Esophagus squamous epithelium (tissue), 5 donors: ENCODE data around the gene IGFBP4. TPM values are rescaled to one million over a fixed set of nuclear protein-coding genes. Genes with fewer than 3 reads are reported as not detected.
A peak's percentile ranks its signal among the peaks of the same experiment; 100 is the strongest.

Experiments used
- DNase-seq: peaks from one replicate; lab custom pipeline; 2025; lab: John Stamatoyannopoulos, UW
- H3K27ac ChIP-seq, 4 donors: fragments of 200-600 bp; sonication (generic); one replicate each; pipeline ENCODE4 v1.5.1; 2016 to 2019; ENCODE audit warnings: mild to moderate bottlenecking in 1 of 4
- H3K27me3 ChIP-seq, 4 donors: fragments of 200-600 bp; sonication (generic); 1 replicate in 3 of 4; 2 replicates in 1 of 4; pipeline versions ENCODE4 v1.5.1 to v1.6.0; 2017 to 2021; ENCODE audit warnings: antibody characterized with exemption in 1 of 4
- H3K36me3 ChIP-seq, 3 donors: fragments of 200-600 bp; sonication (generic); one replicate each; pipeline ENCODE4 v1.5.1; 2016 to 2019
- H3K4me1 ChIP-seq, 3 donors: fragments of 200-600 bp; sonication (generic); one replicate each; pipeline ENCODE4 v1.5.1; 2017 to 2019
- H3K4me3 ChIP-seq, 4 donors: fragments of 200-600 bp; sonication (generic); 1 replicate in 3 of 4; 2 replicates in 1 of 4; pipeline ENCODE4 v1.5.1; 2016 to 2019; ENCODE audit warnings: mild to moderate bottlenecking in 2 of 4, moderate library complexity in 1 of 4
- H3K9me3 ChIP-seq, 3 donors: fragments of 200-600 bp; sonication (generic); one replicate each; pipeline ENCODE4 v1.5.1; 2016 to 2019
- CTCF ChIP-seq, 6 experiments: fragments of 450-650 bp in 4 of 6; fragments of 200-600 bp in 2 of 6; sonication (generic) in 2 of 6; IDR thresholded peaks; one replicate each; pipeline ENCODE4 v1.5.1; 2016 to 2019; ENCODE audit warnings: antibody characterized with exemption in 6 of 6, mild to moderate bottlenecking in 4 of 6, moderate library complexity in 4 of 6
- POLR2A ChIP-seq, 4 donors: fragments of 450-650 bp; IDR thresholded peaks; one replicate each; pipeline ENCODE4 v1.6.1; 2017; ENCODE audit warnings: antibody characterized with exemption in 4 of 4, mild to moderate bottlenecking in 4 of 4, moderate library complexity in 3 of 4
- WGBS, 2 donors: methylation state at CpG; one replicate each; pipeline ENCODE4 v1.1.5; 2018; 5-methylcytosine and 5-hydroxymethylcytosine counted together
- intact Hi-C: fragments of 100-400 bp; cut with DNase I; formaldehyde crosslinking; loops from one replicate; pipeline ENCODE4 v1.15.0; 2022
- total RNA-seq, 4 donors: library from RNA; depleted of rRNA; stranded (reverse); fragments of >200 nt; gene quantifications; one replicate each; pipeline ENCODE4 v1.1.0, GENCODE V29; 2016
- donor health status: DM: yes; HTN: yes; CAD: no.

The IGFBP4 gene
- total RNA-seq, 4 donors from 2014 or later: 27.1 to 154 (median 73.0) TPM

- Histone ChIP-seq H3K9me3 (no peaks in the 10 kb centered on the region), H3K4me3 (no peak overlapping the region), H3K27me3 (no peaks in the 10 kb centered on the region), H3K36me3 (no peaks in the 10 kb centered on the region), H3K27ac (no peak overlapping the region), H3K4me1 (peaks cover 0 to 19% (median 7%) of the 10 kb centered on the region in 3 donors)
- TF ChIP-seq POLR2A (IDR thresholded peaks at IDR 0.05) (no peak), CTCF (IDR thresholded peaks at IDR 0.05) (no peak)
- intact Hi-C loops: no loop called here
- DNase-seq: no peak
- WGBS, 2 donors: 83 to 88% methylated on average over 10 of the region's 10 CpGs
These were observed 12.7 kb upstream of the IGFBP4 start for GRCh38 chr17:40430272-40431230.

GRCh38 chr17:40431231-40431602 is 12.0 kb upstream of the IGFBP4 start:
- WGBS, 2 donors: 81 to 87% methylated on average over 3 of the region's 3 CpGs
- DNase-seq: no peak
- H3K4me1 ChIP-seq: peaks cover 0 to 19% (median 7%) of the 10 kb centered on the region in 3 donors
- H3K27me3 ChIP-seq: no peaks in the 10 kb centered on the region
- intact Hi-C loops: no loop called here
- no peaks in the 10 kb centered on the region for H3K36me3 ChIP-seq
- H3K27ac ChIP-seq: no peak overlapping the region
- TF ChIP-seq CTCF (IDR thresholded peaks at IDR 0.05): no peak
- TF ChIP-seq POLR2A (IDR thresholded peaks at IDR 0.05): no peak
- H3K9me3 ChIP-seq: no peaks in the 10 kb centered on the region
- no peak overlapping the region for H3K4me3 ChIP-seq

- intact Hi-C loops: no loop called here
- no peak for TF ChIP-seq POLR2A (IDR thresholded peaks at IDR 0.05)
- TF ChIP-seq CTCF (IDR thresholded peaks at IDR 0.05): no peak
- WGBS, 2 donors: 73 to 81% methylated on average over 2 of the region's 2 CpGs
These were observed 10.3 kb upstream of the IGFBP4 start for GRCh38 chr17:40432864-40433528.

GRCh38 chr17:40433551-40434415 is 9.5 kb upstream of the IGFBP4 start:
- WGBS, 2 donors: 72 to 82% methylated on average over 2 to 5 of the region's 6 CpGs

More at GRCh38 chr17:40432864-40433528, 10.3 kb upstream of the IGFBP4 start:
- no peak for DNase-seq
- Histone ChIP-seq H3K4me3 (no peak overlapping the region), H3K9me3 (no peaks in the 10 kb centered on the region), H3K4me1 (peaks cover 0 to 31% (median 7%) of the 10 kb centered on the region in 3 donors), H3K36me3 (no peaks in the 10 kb centered on the region), H3K27ac (peak overlapping the region in 3 of 4 donors; percentile 53 to 67 (median 59)), H3K27me3 (no peaks in the 10 kb centered on the region)

More at GRCh38 chr17:40433551-40434415, 9.5 kb upstream of the IGFBP4 start:
- intact Hi-C loops: no loop called here
- H3K27me3 ChIP-seq: no peaks in the 10 kb centered on the region
- H3K9me3 ChIP-seq: no peaks in the 10 kb centered on the region
- H3K4me3 ChIP-seq: no peak overlapping the region
- no peak for DNase-seq
- H3K27ac ChIP-seq: peak overlapping the region in 3 of 4 donors; percentile 53 to 67 (median 59)
- peaks cover 0 to 31% (median 7%) of the 10 kb centered on the region in 3 donors for H3K4me1 ChIP-seq
- no peaks in the 10 kb centered on the region for H3K36me3 ChIP-seq
- TF ChIP-seq CTCF (IDR thresholded peaks at IDR 0.05) (peak in 4 of 6 experiments; percentile 42 to 56 (median 46)), POLR2A (IDR thresholded peaks at IDR 0.05) (no peak)
